ENCODE results near the gene MYO1C.

GRCh38 chr17:1440921-1441320, 51.6 kb downstream of the MYO1C start:
- no peak for TF ChIP-seq POLR2AphosphoS5 (IDR thresholded peaks at IDR 0.05; ENCODE audit: borderline replicate concordance, low read depth, low read length)
- TF ChIP-seq EZH2 (IDR thresholded peaks at IDR 0.05), result no peak
- TF ChIP-seq FOXP2 (optimal IDR thresholded peaks at IDR 0.05; ENCODE audit: control extremely low read depth, extremely low read length, insufficient read depth), result no peak

Measured in SK-N-MC (cell line).